K562 (cell line): ENCODE data around the gene TLNRD1. TPM values are rescaled to one million over a fixed set of nuclear protein-coding genes. Genes with fewer than 3 reads are reported as not detected.
A peak's percentile ranks its signal among the peaks of the same experiment; 100 is the strongest.

Source experiments
- AFF1 ChIP-seq, 2 experiments: fragments of 450-650 bp; IDR thresholded peaks; 2 replicates each; pipeline ENCODE4 v1.6.1; 2018; ENCODE audit warnings: mild to moderate bottlenecking in 2 of 2, low read depth in 1 of 2; ENCODE audit not compliant: partially characterized antibody in 2 of 2
- ARID1B ChIP-seq: fragments of 450-650 bp; IDR thresholded peaks from 2 replicates; pipeline ENCODE4 v1.6.1; 2016; ENCODE audit warnings: antibody characterized with exemption, mild to moderate bottlenecking, inconsistent platforms
- ATF7 ChIP-seq: fragments of 450-650 bp; IDR thresholded peaks from 2 replicates; pipeline ENCODE4 v1.7.1; 2014; ENCODE audit warnings: mild to moderate bottlenecking, moderate library complexity
- CBFA2T2 ChIP-seq: fragments of 450-650 bp; conservative IDR thresholded peaks from 2 replicates; pipeline ENCODE4 v1.6.1; 2017; ENCODE audit warnings: mild to moderate bottlenecking
- CBFA2T3 ChIP-seq: fragments of 450-650 bp; IDR thresholded peaks from 2 replicates; pipeline ENCODE4 v1.6.1; 2017
- FOXK1 ChIP-seq: sonication (generic); formaldehyde crosslinking; IDR thresholded peaks from 2 replicates; pipeline ENCODE4 v1.8.0; 2022; ENCODE audit warnings: missing genetic modification reagents, mild to moderate bottlenecking, borderline replicate concordance
- HNRNPUL1 ChIP-seq: fragments of 200-400 bp; formaldehyde crosslinking; IDR thresholded peaks from 2 replicates; pipeline ENCODE4 v1.6.1; 2017; ENCODE audit warnings: low read length
- KHSRP ChIP-seq: fragments of 450-650 bp; IDR thresholded peaks from 2 replicates; pipeline ENCODE4 v1.6.1; 2017
- MTF1 ChIP-seq: fragments of 250-450 bp; sonication (Bioruptor Pico); IDR thresholded peaks from 2 replicates; pipeline ENCODE4 v1.9.0; 2021; ENCODE audit warnings: moderate library complexity, mild to moderate bottlenecking, inconsistent platforms, borderline replicate concordance
- NFE2 ChIP-seq: IDR thresholded peaks from 2 replicates; pipeline ENCODE4 v1.6.1; 2014; ENCODE audit warnings: antibody characterized with exemption, low read depth
- NONO ChIP-seq, 2 experiments: fragments of 200-400 bp in 1 of 2; fragments of 450-650 bp in 1 of 2; formaldehyde crosslinking in 1 of 2; IDR thresholded peaks; 2 replicates each; pipeline ENCODE4 v1.6.1; 2017; ENCODE audit warnings: low read depth in 2 of 2, mild to moderate bottlenecking in 2 of 2, moderate library complexity in 2 of 2, low read length in 1 of 2
- PHF21A ChIP-seq: fragments of 450-650 bp; IDR thresholded peaks from 2 replicates; pipeline ENCODE4 v1.6.1; 2017; ENCODE audit warnings: low read depth, borderline replicate concordance
- POLR2G ChIP-seq: fragments of 200-400 bp; formaldehyde crosslinking; IDR thresholded peaks from 2 replicates; pipeline ENCODE4 v1.6.1; 2017; ENCODE audit warnings: low read depth, mild to moderate bottlenecking, antibody characterized with exemption, low read length, moderate library complexity
- SAFB2 ChIP-seq: fragments of 200-400 bp; formaldehyde crosslinking; IDR thresholded peaks from 2 replicates; pipeline ENCODE4 v1.6.1; 2018; ENCODE audit warnings: borderline replicate concordance, low read length, low read depth, moderate library complexity; ENCODE audit not compliant: severe bottlenecking
- TAF7 ChIP-seq: fragments of 450-650 bp; IDR thresholded peaks from 2 replicates; pipeline ENCODE4 v1.6.1; 2016; ENCODE audit warnings: missing genetic modification characterization, missing compliant biosample characterization
- ZMIZ1 ChIP-seq, 2 experiments: fragments of 150-350 bp in 1 of 2; IDR thresholded peaks; 2 replicates each; pipeline ENCODE4 v1.6.1; 2012 to 2016; ENCODE audit warnings: low read depth in 2 of 2, low read length in 2 of 2, mild to moderate bottlenecking in 1 of 2, moderate library complexity in 1 of 2
- ZNF766 ChIP-seq: fragments of 200-800 bp; sonication (Bioruptor generic); conservative IDR thresholded peaks from 2 replicates; pipeline ENCODE4 v1.6.1; 2016; ENCODE audit warnings: missing genetic modification characterization, missing compliant biosample characterization
- polyA plus RNA-seq, 8 experiments: library from polyadenylated mRNA; depleted of rRNA in 4 of 8; stranded (reverse) in 5 of 8; unstranded in 3 of 8; fragments of >200 nt; fragmentation: Nextera tagmentation in 2 of 8; fragmentation: Illumina TruSeq in 1 of 8; extraction: Ambion mirVana in 2 of 8; extraction: Trizol in 1 of 8; gene quantifications; 2 replicates each; pipeline versions ENCODE4 v1.2.1 to v1.2.3, GENCODE V29; 2011 to 2014; ENCODE audit warnings: inconsistent platforms in 1 of 8, missing spikeins in 1 of 8
- total RNA-seq, 7 experiments: library from RNA; depleted of rRNA in 6 of 7; stranded (reverse); fragments of >200 nt in 6 of 7; fragmentation: Illumina TruSeq in 2 of 7; extraction: Trizol in 2 of 7; gene quantifications; 2 replicates each; pipeline versions ENCODE4 v1.2.1 to v1.2.3, GENCODE V29; 2011 to 2021; ENCODE audit warnings: low replicate concordance in 1 of 7
- TF ChIP-seq, protein P1 (sequence below): sonication (generic); formaldehyde crosslinking; IDR thresholded peaks from 2 replicates; pipeline ENCODE4 v1.8.1; 2023; ENCODE audit warnings: mild to moderate bottlenecking, missing genetic modification reagents

TLNRD1 gene
- total and polyA plus RNA-seq, 9 of the 15 experiments (the other 6 are each of a cell fraction or from before 2014, with no cell fraction given), result 1.1 to 33.1 (median 5.7) TPM

- TF ChIP-seq, protein P1, sequence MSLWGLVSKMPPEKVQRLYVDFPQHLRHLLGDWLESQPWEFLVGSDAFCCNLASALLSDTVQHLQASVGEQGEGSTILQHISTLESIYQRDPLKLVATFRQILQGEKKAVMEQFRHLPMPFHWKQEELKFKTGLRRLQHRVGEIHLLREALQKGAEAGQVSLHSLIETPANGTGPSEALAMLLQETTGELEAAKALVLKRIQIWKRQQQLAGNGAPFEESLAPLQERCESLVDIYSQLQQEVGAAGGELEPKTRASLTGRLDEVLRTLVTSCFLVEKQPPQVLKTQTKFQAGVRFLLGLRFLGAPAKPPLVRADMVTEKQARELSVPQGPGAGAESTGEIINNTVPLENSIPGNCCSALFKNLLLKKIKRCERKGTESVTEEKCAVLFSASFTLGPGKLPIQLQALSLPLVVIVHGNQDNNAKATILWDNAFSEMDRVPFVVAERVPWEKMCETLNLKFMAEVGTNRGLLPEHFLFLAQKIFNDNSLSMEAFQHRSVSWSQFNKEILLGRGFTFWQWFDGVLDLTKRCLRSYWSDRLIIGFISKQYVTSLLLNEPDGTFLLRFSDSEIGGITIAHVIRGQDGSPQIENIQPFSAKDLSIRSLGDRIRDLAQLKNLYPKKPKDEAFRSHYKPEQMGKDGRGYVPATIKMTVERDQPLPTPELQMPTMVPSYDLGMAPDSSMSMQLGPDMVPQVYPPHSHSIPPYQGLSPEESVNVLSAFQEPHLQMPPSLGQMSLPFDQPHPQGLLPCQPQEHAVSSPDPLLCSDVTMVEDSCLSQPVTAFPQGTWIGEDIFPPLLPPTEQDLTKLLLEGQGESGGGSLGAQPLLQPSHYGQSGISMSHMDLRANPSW (CRISPR knock-in tag), result no peak
- TF ChIP-seq ATF7, result no peak
- no peak for TF ChIP-seq HNRNPUL1
- TF ChIP-seq FOXK1 (CRISPR knock-in tag), result no peak
- TF ChIP-seq CBFA2T3, result peak; percentile 66
- TF ChIP-seq POLR2G, result no peak
- TF ChIP-seq MTF1 (CRISPR knock-in tag), result no peak
- TF ChIP-seq NONO (IDR thresholded peaks at IDR 0.05; ENCODE audit: low read depth in 2 of 2, low read length in 1 of 2), result no peak
- TF ChIP-seq CBFA2T2, result peak; percentile 35; the same call in 1 of the 2 replicates
- TF ChIP-seq SAFB2, result no peak
- TF ChIP-seq AFF1 (IDR thresholded peaks at IDR 0.05; ENCODE audit: low read depth in 1 of 2, partially characterized antibody in 2 of 2), result no peak
- TF ChIP-seq ZNF766 (CRISPR knock-in tag), result no peak
- no peak for TF ChIP-seq TAF7 (tag)
- TF ChIP-seq PHF21A, result no peak
- peak; percentile 31; the same call in 1 of the 2 replicates for TF ChIP-seq NFE2
- no peak for TF ChIP-seq KHSRP
- TF ChIP-seq ZMIZ1 (IDR thresholded peaks at IDR 0.05; ENCODE audit: low read depth in 2 of 2, low read length in 2 of 2), result no peak
- TF ChIP-seq ARID1B, result peak; percentile 46
Measured at GRCh38 chr15:80978685-80979329, 21.9 kb upstream of the TLNRD1 start (continued).
